GM18861 (cell line): ENCODE data around the gene NKAP.
"Not testable (repeated sequence)": the region's sequence is repeated elsewhere in the genome, so short reads cannot be mapped to it uniquely, and the experiment has no call there.

ENCODE experiments used
- ATAC-seq: cut with Tn5 transposase; IDR thresholded peaks from one replicate; pipeline ENCODE4 v1.9.1; 2021; ENCODE audit not compliant: unreplicated experiment

Gene NKAP

DNA sequence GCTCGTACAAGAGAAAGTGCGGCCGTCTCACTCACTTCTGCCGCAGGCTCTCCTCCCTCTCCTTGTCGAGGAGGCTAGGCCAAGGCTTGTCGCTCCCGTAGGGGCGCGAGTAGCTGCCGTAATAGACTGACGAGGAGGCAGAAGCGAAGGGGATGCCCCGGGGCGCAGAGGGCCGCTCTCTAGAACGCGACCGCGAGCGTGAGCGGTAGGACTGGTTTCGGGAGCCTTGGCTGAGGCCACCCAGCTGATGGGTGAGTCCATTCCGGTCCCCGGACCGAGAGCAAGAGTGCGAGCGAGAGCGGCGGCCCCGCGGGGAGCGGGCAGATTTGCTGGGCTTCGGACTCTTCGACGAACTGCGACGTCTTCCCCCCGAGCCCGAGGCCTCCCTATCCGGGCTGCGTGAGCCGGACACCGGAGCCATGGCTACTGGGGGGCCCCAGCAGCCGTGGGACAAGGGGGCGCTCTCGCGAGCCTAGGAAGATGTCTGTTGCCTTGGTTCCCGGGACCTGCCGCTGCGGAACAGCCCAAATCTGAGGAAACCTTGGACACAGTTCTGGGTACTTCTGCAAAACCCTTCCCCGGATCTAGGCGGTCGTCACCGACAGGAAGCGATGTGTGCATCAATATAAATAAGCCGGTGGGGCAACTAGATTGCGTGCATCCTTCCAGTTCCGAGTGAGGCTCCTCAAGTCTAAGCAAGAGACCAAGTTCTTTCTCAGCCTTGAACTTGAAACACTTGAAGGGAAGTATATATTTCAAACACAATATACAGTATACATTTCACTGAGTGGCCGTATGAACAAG, at the start of gene NKAP:
NKAP (minus strand) TSS at position 567 of the 804 bp plus-strand sequence; CDS start at position 421, 146 bp downstream.
- ATAC-seq, result peak; percentile 75

DNA sequence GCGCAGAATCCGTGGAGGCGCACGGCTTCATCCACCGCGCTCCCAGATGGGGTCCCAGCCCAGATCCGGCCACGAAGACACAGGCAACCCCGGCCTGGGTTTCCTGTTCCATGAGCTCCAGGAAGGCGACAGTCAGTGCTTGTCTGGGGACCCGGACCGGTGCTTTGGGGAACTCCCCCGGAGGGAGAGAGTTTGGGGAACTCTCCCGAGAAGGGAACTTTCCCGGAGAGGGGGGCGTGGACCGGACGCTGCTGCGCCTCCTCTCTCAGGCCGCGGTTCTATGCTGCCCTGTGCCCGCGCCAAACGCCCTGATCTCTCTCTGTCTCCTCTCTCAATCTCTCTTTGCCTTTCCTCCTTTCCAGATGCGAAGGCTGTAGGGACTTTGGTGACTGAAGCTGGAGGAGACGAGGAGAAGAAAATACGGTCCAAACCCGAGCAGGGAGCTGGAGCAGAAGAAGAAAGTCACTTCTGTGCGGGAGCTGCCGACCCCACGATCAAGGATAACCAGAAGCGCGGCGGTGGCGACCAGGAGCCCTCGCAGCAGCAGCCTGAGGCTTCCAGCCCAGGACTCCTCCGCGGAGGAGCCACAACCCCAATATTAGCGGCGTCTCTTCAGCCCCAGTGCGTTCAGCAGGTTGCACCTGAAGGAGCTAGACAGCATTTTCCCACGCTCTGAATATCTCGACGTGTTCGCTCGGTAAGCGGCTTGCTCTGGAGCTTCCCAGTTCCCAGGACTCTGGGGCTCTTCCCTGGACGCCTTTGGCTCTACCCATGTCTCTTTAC, 47.6 kb upstream of the NKAP start:
- no peak for ATAC-seq

DNA sequence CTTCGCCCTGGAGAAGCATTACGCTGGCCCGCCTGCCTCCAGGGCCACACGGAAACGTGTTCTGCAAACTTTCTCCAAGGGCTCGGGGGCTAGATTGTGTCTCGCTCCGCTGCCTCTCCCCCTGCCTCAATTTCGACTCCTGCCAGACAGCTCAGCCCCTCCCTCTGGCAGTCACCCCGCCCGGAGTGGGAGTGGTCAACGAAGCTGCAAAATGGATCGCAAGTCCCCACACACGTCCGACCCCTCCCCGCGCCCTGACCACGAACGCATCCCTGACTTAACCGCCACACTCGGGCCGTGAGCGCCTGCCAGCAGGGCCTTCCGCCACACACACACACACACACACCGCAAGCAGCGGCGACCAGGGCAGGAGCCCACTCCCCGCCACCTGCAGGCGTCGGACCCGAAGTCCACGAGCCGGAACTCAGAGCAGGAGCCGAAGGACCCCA, 47.0 kb upstream of the NKAP start:
- ATAC-seq, result no peak

DNA sequence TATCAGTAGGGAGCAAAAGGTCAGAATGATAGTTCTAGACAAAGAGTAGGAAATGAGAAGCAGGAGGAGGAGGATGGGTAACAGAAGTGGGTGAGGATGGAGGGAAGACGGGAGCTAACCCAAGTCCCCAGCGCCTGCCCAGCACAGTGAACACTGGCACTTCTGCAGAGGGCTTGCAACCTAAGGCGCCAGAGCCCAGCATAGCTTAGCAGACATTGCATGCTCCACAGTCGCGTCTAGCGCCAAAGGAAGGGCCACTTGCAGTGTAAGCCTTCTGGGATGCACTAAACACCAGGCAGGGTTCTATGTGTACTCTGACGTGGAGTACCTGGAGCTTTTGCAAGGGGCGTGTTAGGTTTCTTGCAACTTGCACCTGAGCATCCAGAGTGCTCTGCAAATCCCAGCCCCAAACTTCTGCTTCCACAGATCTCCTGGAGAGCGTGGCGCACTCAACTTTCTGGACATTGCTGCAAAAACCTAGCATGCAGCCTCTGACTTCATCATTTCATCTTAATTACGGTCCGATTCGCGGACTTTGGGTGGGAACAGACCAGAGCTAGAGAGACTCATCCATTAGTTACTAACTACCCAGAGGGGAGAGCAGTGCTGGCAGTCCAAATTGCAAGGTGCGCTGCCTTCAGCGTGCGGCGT, 46.5 kb upstream of the NKAP start:
- ATAC-seq, result no peak

DNA sequence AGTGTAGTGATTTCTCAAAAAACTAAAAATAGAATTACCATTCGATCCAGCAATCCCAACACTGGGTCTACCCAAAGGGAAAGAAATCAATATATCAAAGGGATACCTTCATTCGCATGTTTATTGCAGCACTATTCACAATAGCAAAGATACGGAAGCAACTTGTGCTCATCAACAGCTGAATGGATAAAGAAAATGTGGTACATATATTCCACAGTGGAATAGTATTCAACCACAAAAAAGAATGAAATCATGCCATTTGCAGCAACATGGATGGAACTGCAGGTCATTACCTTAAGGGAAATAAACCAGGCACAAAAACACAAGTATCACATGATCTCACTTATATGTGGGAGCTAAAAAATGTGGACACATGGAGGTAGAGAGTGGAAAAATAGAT, 42.7 kb upstream of the NKAP start:
- no peak for ATAC-seq

DNA sequence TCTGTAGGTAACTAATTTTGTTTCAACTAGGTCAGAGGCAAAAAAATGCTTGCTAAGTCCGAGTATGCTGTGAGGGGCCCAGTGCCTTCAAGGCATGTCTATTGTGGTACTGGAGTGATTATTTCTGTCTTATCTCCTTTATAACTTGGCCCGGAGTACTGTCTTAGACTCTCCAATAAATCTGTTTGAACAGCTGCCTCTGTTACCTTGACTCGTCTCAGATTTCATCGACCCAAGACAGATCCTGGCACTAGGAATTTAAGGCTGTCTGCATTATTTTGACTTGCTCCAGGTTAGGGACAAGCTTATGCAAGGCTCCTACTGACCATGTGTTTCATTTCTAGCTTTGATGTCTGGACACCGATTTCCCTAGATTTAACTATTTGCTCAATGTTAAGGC, 41.1 kb upstream of the NKAP start:
- no peak for ATAC-seq

DNA sequence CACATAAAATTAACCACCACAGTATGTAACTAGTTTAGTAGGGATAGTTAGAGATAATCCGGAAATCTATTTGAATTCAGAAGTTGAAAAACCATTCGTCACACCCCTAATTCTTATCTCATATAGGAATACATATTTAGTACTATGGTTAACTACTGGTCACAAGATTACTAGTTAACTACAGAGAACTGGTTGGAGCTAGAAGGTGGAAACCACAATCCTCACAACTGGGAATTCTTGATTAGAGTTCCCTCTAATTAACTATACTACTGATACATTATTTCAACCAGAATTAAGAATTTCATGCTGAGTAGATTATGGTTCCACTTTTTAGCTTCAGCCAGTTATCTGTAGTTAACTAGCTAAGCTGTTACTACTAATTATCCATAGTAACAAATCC, 39.9 kb upstream of the NKAP start:
- ATAC-seq, result no peak

DNA sequence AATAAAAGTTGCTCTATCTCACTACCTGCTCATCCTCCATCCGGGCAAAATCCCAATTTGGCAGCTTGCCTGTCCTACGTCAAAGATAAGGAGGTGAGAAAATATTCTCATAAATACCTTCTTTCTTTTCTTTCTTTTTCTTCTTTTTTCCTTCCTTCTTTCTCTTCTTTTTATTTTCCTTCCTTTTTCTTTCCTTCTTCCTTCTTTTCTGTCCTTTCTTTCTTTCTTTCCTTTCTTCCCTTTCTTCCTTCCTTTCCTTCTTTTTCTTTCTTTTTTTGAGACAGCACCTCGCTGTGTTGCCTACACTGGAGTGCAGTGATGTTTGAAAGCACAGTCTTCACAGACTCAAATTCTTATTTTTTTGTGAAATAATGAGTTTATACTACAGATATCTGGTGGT, 38.6 kb upstream of the NKAP start:
- no peak for ATAC-seq

DNA sequence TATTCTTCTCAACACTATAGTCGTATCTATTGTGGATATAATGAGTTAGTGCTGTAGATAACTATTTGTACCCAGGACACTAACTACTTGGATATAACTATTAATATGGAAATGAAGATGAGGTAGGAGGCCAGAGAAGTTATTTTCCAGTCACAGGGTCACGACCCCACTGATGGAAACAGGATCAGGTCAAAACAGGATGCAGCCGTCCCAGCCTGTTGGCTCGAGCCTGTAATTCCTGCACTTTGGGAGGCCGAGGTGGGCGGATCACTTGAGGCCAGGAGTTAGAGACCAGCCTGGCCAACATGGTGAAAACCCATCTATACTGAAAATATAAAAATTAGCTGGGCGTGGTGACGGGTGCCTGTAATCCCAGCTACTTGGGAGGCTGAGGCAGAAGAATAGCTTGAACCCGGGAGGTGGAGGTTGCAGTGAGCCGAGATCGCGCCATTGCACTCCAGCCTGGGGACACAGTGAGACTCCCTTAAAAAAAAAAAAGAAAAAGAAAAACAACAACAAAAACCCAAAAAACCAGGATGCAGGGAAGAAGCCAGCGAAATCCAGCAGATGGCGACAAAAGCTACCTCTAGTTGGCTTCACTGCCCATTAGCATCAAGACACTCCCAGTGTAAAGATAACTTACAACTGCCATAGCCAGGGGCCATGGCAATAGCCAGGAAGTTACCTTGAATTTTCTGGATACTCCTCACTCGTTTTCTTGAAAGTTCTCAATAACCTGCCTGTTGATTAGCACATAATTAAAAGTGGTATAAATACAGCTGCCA, 37.9 kb upstream of the NKAP start:
- ATAC-seq, result peak; percentile 60

DNA sequence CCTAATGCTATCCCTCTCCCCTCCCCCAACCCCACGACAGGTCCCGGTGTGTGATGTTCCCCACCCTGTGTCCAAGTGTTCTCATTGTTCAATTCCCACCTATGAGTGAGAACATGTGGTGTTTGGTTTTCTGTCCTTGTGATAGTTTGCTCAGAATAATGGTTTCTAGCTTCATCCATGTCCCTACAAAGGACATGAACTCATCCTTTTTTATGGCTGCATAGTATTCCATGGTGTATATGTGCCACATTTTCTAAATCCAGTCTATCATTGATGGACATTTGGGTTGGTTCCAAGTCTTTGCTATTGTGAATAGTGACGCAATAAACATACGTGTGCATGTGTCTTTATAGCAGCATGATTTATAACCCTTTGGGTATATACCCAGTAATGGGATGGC, 33.6 kb upstream of the NKAP start:
- not testable (repeated sequence) for ATAC-seq

DNA sequence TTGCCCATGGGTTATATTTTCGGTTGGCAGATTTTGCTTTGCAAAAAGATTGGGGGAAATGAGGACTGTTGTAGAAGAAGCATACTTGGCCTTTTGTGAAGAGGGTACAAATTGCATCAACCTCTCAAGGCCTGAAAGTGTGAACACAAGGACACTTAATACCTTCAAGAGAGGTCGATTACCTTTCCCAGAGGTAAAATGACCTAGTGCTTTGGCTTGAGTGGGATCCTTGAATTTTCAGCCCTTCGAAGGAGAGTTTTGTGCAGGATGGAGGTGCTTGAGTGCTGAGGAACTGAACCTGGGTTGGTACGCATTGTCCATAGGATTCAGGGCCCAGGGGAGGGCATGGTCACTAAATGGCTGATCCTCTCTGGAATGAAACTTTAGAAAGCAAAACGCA, 27.6 kb upstream of the NKAP start:
- ATAC-seq, result no peak

DNA sequence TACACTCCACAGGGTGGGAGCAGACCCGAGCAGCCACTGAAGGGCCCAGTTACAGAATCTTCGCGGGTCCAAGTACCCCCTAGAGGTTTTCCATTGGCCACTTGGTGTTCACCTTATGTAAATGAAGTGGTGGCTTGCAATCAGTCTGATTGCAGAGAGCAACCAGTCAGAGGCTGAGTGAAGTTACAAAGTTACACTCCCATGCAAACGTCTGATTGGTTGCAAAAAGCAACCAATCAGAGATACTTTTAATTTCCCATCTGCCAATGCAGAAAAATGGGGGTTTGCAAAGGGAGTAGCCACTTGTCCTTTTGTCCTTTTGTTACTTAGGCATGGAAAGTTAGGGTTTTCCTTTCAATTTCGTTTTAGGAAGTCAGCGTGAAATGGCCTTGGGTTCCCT, 27.0 kb upstream of the NKAP start:
- ATAC-seq, result no peak

DNA sequence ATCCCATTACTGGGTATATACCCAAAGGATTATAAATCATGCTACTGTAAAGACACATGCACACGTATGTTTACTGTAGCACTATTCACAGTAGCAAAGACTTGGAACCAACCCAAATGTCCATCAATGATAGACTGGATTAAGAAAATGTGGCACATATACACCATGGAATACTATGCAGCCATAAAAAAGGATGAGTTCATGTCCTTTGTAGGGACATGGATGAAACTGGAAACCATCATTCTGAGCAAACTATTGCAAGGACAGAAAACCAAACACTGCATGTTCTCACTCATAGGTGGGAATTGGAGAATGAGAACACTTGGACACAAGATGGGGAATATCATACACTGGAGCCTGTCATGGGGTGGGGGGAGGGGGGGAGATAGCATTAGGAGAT, 23.3 kb upstream of the NKAP start:
- not testable (repeated sequence) for ATAC-seq

DNA sequence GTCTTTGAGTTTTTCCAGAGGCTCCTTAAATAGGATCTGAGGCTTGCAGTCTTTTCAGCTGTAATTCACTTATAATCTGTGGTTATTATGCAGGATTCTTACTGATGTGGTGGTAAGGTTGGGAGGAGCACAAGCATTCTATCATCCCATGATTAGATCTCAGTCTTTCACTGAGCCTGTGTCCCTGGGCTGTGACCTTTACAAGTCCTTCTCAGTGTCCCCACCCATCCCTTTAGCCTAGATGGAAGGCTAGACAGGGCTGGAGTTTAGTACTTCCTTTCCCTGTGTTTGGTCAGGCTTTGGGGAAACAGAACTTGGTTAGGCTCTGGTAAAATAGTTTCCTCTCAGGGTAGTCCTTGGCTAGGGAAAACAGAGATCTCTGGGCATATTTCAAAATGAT, 17.1 kb upstream of the NKAP start:
- ATAC-seq, result no peak

DNA sequence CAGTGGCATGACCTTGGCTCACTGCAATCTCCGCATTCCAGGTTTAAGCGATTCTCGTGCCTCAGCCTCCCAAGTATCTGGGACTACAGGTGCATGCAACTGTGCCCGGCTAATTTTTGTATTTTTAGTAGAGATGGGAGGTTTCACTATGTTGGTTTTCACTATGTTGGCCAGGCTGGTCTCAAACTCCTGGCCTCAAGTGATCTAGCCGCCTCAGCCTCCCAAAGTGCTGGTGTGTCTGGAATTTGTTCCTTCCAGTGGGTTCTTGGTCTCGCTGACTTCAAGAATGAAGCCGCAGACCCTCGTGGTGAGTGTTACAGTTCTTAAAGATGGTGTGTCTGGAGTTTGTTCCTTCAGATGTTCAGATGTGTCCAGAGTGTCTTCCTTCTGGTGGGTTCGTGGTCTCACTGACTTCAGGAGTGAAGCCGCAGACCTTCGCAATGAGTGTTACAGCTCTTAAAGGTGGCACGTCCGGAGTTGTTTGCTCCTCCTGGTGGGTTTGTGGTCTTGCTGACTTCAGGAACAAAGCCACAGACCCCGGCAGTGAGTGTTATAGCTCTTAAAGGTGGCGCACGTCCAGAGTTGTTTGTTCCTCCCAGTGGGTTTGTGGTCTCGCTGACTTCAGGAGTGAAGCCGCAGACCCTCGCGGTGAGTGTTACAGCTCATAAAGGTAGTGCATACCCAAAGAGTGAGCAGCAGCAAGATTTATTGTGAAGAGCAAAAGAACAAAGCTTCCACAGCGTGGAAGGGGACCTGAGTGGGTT, 12.4 kb upstream of the NKAP start:
- not testable (repeated sequence) for ATAC-seq

DNA sequence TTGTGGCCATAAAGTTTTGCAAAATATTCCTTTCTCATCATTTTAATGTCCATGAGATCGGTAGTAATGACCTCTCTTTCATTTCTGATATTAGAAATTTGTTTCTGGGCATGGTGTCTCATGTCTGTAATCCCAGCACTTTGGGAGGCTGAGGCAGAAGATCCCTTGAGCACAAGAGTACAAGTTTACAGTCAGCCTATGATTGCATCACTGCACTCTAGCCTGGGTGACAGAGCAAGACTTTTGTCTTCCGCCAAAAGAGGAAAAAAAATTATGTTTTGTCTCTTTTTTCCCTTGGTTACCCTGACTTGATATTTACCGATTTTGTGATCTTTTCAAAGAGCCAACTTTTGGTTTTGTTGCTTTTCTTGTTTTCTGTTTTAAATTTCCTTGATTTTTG, 10.8 kb upstream of the NKAP start:
- ATAC-seq, result no peak

DNA sequence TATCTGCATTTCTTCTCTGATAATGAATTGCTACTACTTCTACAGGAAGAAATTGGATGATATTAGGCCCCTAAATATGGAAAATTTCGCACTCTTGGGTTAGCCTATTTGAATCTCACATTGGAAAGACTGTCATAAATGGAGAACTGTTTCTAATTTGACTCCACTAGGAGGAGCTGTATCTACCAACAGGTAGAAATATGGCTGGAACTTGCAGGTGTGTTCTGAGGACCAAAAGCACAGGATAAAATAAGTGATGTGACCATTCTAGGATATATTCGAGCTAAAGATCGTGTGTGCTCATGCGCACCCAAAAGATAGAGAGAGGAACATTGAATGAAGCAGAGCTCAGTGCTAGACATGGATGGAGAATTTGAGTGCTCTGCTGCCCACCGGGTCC, 4.8 kb upstream of the NKAP start:
- no peak for ATAC-seq

DNA sequence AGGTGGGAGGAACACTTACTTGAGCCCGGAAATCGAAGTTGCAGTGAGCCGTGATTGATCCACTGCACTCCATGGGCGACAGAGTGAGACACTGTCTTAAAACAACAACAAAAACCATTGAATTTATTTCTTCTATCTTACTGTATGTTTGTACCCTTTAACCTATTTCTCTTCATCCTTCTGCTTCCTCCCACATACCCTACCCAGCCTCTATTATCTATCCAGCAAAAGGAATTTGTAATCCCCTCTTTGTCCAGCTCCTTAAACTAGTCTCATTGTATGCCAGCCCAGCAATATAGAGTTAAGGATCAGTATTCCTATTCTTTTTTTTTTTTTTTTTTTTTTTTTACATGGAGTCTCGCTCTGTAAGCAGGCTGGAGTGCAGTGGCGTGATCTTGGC, 1.9 kb upstream of the NKAP start:
- no peak for ATAC-seq

DNA sequence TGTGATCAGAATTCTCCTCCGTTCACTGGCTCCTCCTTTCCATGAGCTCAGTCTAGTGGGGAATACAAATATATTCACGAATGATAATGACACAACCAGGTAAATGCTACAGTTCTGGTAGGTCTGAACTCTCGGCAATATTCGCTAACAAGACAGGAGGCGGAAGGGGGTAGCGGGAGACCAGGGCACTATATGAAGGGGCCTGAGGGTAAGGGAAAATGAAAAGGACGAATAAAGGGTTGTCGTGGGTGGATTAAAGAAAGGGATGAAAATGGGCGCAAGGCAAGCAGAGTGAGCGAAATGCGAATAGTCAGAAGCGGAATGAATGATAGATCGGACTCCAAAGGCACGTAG, 743 bp downstream of the NKAP start:
- no peak for ATAC-seq

DNA sequence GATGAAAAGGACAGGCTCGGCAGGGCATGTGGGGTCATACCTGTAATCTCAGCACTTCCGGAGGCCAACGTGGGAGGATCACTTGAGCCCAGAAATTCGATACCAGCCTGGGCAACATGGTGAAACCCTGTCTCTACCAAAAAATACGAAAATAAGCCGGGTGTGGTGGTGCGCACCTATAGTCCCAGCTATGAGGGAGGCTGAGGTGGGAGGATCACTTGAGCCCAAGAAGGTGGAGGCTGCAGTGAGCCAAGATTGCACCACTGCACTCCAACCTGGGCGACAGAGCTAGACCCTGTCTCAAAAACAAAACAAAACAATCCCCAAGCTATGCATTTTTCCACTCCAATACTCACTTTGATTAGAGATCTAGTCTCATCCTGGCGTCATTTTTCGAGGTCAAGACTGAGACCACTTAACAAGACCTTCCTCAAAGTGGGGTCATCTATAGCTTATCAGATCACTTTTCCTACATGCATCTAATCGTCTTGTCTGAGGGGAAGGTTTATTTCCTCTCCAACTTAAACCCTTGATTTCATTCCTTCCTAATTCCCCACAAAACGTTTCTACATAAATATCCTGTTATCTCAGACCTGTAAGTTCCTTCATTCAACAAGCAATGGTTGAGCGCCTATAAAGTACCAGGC, 1.3 kb downstream of the NKAP start:
- no peak for ATAC-seq
